ENCODE data around the gene WASF1. TPM values are rescaled to one million over a fixed set of nuclear protein-coding genes. Genes with fewer than 3 reads are reported as not detected.

WASF1 gene
- polyA plus RNA-seq, 2 of the 4 experiments (the other 2 are of a cell fraction), result 12.8 to 21.0 TPM

GRCh38 chr6:110170081-110170480 lies 9.4 kb downstream of the WASF1 start (continued):
- TF ChIP-seq GATA3 (IDR thresholded peaks at IDR 0.05; ENCODE audit: borderline replicate concordance), result no peak
- TF ChIP-seq HOXA7 (CRISPR knock-in tag; IDR thresholded peaks at IDR 0.05), result no peak
- TF ChIP-seq HEYL (CRISPR knock-in tag; IDR thresholded peaks at IDR 0.05), result no peak
- TF ChIP-seq, protein P1, sequence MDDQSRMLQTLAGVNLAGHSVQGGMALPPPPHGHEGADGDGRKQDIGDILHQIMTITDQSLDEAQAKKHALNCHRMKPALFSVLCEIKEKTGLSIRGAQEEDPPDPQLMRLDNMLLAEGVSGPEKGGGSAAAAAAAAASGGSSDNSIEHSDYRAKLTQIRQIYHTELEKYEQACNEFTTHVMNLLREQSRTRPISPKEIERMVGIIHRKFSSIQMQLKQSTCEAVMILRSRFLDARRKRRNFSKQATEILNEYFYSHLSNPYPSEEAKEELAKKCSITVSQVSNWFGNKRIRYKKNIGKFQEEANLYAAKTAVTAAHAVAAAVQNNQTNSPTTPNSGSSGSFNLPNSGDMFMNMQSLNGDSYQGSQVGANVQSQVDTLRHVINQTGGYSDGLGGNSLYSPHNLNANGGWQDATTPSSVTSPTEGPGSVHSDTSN (IDR thresholded peaks at IDR 0.05), result no peak
- no peak for TF ChIP-seq NFE2L2 (conservative IDR thresholded peaks at IDR 0.05; ENCODE audit: low read length)
- TF ChIP-seq SREBF2 (IDR thresholded peaks at IDR 0.05), result no peak

GRCh38 chr6:110158479-110158878 lies 21.0 kb downstream of the WASF1 start:
- Histone ChIP-seq H3K4me2 (no peak overlapping the region), H3K4me1 (no peaks in the 10 kb centered on the region), H3K4me3 (no peak overlapping the region), H3K9me3 (no peaks in the 10 kb centered on the region), H3K27ac (no peak overlapping the region)
- no peak for TF ChIP-seq POLR2AphosphoS2 (conservative IDR thresholded peaks at IDR 0.05; ENCODE audit: low read length)
- no peak for TF ChIP-seq ZSCAN20 (CRISPR knock-in tag; IDR thresholded peaks at IDR 0.05)
- TF ChIP-seq FOXS1 (CRISPR knock-in tag; IDR thresholded peaks at IDR 0.05), result no peak
- TF ChIP-seq SMC3 (IDR thresholded peaks at IDR 0.05), result no peak
- no peak for TF ChIP-seq JUNB (IDR thresholded peaks at IDR 0.05)
- no peak for TF ChIP-seq CEBPB (IDR thresholded peaks at IDR 0.05)
- TF ChIP-seq, protein P1 (IDR thresholded peaks at IDR 0.05), result no peak
- TF ChIP-seq RNF2 (IDR thresholded peaks at IDR 0.05; ENCODE audit: borderline replicate concordance, low read depth), result no peak
- TF ChIP-seq KDM1A (IDR thresholded peaks at IDR 0.05; ENCODE audit: low read depth), result no peak
- TF ChIP-seq FOSB (CRISPR knock-in tag; IDR thresholded peaks at IDR 0.05), result no peak
- TF ChIP-seq EHMT2 (IDR thresholded peaks at IDR 0.05; ENCODE audit: low read depth), result no peak
- no peak for TF ChIP-seq CHD4 (IDR thresholded peaks at IDR 0.05; ENCODE audit: borderline replicate concordance)
- CTCF ChIA-PET, result no interaction called here
- DNase-seq (ENCODE audit: low read depth in 1 of 2, low spot score in 1 of 2) (no peak), ATAC-seq (no peak), FAIRE-seq (no peak)
- WGBS (ENCODE audit: missing lambda C conversion rate), result 82% methylated on average over 1 of the region's 1 CpG
- POLR2A ChIA-PET, result no interaction called here

DNA sequence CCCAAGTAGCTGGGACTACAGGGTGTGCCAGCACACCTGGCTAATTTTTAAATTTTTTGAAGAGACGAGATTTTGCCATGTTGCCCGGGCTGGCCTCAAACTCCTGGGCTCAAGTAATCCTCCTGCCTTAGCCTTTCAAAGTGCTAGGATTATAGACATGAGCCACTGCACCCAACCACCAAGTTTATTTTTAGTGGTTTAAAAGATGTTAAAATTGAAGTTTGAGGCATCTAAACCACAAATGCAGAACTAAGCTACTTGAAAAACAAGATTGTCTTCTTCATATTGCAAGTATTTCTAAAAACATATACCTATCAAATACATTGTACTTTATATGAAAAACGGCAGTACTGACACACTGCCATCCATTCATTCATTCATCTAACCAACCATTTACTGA lies 31.6 kb downstream of the WASF1 start:
- DNase-seq (ENCODE audit: low read depth in 1 of 2, low spot score in 1 of 2) (no peak), ATAC-seq (no peak), FAIRE-seq (no peak)
- WGBS (ENCODE audit: missing lambda C conversion rate), result 85% methylated on average over 3 of the region's 3 CpGs
- Histone ChIP-seq H3K9me3 (no peaks in the 10 kb centered on the region), H3K4me1 (no peaks in the 10 kb centered on the region), H3K27ac (no peak overlapping the region), H3K4me3 (no peak overlapping the region), H3K4me2 (no peak overlapping the region)
- ChIA-PET POLR2A (no interaction called here), CTCF (no interaction called here)
- TF ChIP-seq CBX8 (IDR thresholded peaks at IDR 0.05) (no peak), EP300 (IDR thresholded peaks at IDR 0.05) (no peak), FOXS1 (CRISPR knock-in tag; IDR thresholded peaks at IDR 0.05) (no peak), NPAS2 (CRISPR knock-in tag; IDR thresholded peaks at IDR 0.05; ENCODE audit: borderline replicate concordance) (no peak), HOXB5 (CRISPR knock-in tag; IDR thresholded peaks at IDR 0.05) (no peak), RFX5 (IDR thresholded peaks at IDR 0.05) (no peak)
- TF ChIP-seq, protein P2, sequence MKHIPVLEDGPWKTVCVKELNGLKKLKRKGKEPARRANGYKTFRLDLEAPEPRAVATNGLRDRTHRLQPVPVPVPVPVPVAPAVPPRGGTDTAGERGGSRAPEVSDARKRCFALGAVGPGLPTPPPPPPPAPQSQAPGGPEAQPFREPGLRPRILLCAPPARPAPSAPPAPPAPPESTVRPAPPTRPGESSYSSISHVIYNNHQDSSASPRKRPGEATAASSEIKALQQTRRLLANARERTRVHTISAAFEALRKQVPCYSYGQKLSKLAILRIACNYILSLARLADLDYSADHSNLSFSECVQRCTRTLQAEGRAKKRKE (CRISPR knock-in tag; IDR thresholded peaks at IDR 0.05; ENCODE audit: low read depth), result no peak
- TF ChIP-seq, protein P3, sequence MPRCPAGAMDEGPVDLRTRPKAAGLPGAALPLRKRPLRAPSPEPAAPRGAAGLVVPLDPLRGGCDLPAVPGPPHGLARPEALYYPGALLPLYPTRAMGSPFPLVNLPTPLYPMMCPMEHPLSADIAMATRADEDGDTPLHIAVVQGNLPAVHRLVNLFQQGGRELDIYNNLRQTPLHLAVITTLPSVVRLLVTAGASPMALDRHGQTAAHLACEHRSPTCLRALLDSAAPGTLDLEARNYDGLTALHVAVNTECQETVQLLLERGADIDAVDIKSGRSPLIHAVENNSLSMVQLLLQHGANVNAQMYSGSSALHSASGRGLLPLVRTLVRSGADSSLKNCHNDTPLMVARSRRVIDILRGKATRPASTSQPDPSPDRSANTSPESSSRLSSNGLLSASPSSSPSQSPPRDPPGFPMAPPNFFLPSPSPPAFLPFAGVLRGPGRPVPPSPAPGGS (IDR thresholded peaks at IDR 0.05), result no peak
- TF ChIP-seq, protein P4, sequence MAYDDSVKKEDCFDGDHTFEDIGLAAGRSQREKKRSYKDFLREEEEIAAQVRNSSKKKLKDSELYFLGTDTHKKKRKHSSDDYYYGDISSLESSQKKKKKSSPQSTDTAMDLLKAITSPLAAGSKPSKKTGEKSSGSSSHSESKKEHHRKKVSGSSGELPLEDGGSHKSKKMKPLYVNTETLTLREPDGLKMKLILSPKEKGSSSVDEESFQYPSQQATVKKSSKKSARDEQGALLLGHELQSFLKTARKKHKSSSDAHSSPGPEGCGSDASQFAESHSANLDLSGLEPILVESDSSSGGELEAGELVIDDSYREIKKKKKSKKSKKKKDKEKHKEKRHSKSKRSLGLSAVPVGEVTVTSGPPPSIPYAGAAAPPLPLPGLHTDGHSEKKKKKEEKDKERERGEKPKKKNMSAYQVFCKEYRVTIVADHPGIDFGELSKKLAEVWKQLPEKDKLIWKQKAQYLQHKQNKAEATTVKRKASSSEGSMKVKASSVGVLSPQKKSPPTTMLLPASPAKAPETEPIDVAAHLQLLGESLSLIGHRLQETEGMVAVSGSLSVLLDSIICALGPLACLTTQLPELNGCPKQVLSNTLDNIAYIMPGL (CRISPR knock-in tag; IDR thresholded peaks at IDR 0.05; ENCODE audit: borderline replicate concordance), result no peak

Data from A549 (cell line).